ENCODE data around the gene AR.

GRCh38 chrX:67587946-67588624 lies 44.3 kb downstream of the AR start:
- TF ChIP-seq, protein P1, sequence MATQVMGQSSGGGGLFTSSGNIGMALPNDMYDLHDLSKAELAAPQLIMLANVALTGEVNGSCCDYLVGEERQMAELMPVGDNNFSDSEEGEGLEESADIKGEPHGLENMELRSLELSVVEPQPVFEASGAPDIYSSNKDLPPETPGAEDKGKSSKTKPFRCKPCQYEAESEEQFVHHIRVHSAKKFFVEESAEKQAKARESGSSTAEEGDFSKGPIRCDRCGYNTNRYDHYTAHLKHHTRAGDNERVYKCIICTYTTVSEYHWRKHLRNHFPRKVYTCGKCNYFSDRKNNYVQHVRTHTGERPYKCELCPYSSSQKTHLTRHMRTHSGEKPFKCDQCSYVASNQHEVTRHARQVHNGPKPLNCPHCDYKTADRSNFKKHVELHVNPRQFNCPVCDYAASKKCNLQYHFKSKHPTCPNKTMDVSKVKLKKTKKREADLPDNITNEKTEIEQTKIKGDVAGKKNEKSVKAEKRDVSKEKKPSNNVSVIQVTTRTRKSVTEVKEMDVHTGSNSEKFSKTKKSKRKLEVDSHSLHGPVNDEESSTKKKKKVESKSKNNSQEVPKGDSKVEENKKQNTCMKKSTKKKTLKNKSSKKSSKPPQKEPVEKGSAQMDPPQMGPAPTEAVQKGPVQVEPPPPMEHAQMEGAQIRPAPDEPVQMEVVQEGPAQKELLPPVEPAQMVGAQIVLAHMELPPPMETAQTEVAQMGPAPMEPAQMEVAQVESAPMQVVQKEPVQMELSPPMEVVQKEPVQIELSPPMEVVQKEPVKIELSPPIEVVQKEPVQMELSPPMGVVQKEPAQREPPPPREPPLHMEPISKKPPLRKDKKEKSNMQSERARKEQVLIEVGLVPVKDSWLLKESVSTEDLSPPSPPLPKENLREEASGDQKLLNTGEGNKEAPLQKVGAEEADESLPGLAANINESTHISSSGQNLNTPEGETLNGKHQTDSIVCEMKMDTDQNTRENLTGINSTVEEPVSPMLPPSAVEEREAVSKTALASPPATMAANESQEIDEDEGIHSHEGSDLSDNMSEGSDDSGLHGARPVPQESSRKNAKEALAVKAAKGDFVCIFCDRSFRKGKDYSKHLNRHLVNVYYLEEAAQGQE (IDR thresholded peaks at IDR 0.05) = no peak
- TF ChIP-seq CTCF (IDR thresholded peaks at IDR 0.05; ENCODE audit: low read depth, low read length, missing input control) = no peak
- TF ChIP-seq, protein P2, sequence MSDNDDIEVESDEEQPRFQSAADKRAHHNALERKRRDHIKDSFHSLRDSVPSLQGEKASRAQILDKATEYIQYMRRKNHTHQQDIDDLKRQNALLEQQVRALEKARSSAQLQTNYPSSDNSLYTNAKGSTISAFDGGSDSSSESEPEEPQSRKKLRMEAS (IDR thresholded peaks at IDR 0.05) = no peak
- TF ChIP-seq JUND (IDR thresholded peaks at IDR 0.05) = no peak
- no peak for TF ChIP-seq SP1 (IDR thresholded peaks at IDR 0.05)

Measured in liver (tissue), 3 donors.